NCI-H1048 (cell line): ENCODE results near the gene USP40.
"Not testable (repeated sequence)": the region's sequence is repeated elsewhere in the genome, so short reads cannot be mapped to it uniquely, and the experiment has no call there.

Experiments
- DNase-seq: peaks from one replicate; lab custom pipeline; 2025; lab: John Stamatoyannopoulos, UW

The USP40 gene, protein sequence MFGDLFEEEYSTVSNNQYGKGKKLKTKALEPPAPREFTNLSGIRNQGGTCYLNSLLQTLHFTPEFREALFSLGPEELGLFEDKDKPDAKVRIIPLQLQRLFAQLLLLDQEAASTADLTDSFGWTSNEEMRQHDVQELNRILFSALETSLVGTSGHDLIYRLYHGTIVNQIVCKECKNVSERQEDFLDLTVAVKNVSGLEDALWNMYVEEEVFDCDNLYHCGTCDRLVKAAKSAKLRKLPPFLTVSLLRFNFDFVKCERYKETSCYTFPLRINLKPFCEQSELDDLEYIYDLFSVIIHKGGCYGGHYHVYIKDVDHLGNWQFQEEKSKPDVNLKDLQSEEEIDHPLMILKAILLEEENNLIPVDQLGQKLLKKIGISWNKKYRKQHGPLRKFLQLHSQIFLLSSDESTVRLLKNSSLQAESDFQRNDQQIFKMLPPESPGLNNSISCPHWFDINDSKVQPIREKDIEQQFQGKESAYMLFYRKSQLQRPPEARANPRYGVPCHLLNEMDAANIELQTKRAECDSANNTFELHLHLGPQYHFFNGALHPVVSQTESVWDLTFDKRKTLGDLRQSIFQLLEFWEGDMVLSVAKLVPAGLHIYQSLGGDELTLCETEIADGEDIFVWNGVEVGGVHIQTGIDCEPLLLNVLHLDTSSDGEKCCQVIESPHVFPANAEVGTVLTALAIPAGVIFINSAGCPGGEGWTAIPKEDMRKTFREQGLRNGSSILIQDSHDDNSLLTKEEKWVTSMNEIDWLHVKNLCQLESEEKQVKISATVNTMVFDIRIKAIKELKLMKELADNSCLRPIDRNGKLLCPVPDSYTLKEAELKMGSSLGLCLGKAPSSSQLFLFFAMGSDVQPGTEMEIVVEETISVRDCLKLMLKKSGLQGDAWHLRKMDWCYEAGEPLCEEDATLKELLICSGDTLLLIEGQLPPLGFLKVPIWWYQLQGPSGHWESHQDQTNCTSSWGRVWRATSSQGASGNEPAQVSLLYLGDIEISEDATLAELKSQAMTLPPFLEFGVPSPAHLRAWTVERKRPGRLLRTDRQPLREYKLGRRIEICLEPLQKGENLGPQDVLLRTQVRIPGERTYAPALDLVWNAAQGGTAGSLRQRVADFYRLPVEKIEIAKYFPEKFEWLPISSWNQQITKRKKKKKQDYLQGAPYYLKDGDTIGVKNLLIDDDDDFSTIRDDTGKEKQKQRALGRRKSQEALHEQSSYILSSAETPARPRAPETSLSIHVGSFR

DNA sequence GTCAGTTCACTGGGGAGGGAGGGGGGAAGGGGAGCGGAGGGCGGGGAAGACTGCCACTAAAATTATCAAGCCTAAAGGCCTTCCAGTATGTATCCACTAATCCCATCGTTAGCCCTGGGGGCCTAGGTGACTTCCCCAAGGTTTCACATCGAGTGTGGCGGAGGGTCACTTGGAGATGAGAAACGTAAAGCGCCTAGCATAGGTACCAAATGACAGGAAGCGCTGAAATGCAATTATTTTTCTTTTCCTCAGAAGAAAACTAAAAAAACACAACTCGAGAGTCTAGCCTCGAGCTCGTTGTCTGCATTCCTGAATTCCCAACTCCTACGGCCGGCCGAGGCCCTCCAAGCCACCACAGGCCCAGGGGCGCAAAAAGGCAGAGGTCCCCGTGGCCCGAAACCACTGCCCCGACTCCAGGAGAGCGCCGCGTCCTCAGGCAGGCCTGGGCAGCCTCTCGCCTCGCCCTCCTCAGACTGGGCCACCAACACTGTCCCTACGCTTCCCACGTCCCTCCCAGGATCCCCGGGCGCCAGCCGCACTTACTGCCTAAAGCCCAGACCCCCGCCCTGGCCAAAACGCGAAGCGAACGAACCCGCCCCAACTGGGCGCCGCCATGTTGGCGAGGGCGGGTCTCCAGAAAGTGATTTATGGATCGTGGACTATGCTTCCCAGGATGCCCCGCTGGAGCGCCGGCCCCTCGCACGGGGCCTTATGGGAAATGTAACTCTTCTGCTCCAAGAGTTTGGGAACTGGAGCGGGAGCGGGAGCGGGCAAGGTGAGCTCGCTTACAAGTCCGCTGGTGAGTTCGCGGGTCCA is at the start of gene USP40:
TSS of gene USP40 (minus strand) at position 642 of the 816 bp plus-strand sequence. CDS start 1,228 bp downstream, outside the sequence.
- peak; percentile 84 for DNase-seq

DNA sequence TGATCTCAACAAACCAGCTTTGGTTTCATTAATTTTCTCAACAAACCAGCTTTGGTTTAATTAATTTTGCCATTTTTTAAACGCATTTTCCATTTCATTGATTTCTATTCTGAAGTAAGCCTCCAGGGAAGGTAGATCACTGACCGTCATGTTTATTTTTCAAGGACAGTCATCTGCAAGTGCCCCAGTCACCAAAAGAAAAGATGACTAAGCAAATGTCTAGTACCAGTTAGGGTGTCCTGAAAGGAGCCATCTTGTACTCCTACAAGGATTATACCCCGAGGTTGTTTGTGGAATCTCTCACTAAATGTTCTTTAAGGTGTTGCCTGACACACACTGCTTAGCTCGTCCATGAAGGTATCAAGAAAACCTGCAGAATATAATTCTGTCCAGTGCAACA is 44.7 kb upstream of the USP40 start:
- no peak for DNase-seq

DNA sequence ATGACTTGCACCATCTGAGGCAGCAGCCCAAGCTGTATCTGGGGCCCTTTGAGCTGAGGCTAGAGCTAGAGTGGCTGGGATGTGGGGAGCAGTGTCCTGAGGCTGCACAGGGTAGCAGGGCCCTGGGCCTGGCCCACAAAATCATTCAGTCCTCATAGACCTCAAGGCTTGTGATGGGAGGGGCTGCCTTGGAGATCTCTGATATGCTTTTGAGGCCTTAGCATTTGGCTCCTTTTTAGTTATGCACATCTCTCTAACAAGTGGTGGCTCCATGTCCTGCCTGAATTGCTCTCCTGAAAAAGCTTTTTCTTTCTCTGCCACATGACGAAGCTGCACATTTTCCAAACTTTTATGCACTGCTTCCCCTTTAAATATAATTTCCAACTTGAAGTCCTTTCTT is 39.1 kb upstream of the USP40 start:
- no peak for DNase-seq

DNA sequence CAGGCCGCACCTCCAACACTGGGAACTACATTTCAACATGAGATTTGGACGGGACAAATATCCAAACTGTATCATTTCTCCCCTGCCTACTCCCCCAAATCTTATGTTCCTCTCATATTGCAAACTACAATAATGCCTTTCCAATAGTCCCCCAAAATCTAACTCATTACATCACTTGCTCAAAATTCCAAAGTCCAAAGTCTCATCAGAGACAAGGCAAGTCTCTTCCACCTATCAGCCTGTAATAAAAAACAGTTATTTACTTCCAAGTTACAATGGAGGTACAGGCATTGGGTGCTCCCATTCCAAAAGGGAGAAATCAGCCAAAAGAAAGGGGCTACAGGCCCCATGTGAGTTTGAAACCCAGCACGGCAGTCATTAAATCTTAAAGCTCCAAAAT is 38.2 kb upstream of the USP40 start:
- no peak for DNase-seq

DNA sequence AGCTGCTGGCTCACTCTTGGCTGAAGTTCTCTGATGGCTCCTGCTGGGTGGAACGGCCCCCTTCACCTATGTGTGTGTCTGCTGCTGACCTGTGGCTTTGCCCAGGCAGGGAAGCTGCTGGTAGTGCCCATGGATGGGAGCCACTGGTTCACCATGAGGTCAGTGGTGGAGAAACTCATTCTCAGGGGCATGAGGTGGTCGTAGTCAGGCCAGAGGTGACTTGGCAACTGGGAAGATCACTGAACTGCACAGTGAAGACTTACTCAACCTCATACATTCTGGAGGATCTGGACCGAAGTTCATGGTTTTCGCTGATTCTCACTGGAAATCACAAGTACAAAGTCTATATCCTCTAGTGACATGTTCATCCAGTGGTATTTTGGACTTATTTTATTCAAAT is 36.9 kb upstream of the USP40 start:
- DNase-seq = no peak

DNA sequence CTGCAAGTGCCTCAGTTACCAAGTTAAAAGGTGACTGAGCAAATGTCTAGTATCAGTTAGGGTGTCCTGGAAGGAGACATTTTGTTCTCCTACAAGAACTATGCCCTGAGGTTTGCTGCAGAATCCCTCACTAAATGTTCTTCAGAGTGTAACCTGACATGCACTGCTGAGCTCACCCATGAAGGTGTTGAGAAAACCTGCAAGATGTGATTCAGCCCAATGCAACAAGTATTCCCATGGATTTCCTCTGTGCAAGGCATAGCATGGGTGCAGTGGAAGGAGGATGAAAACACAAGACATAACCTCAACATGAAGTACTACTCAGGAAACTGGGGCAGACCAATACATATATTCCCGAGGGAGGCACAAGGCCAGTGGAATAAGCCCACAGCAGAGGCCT is 35.5 kb upstream of the USP40 start:
- DNase-seq = no peak

DNA sequence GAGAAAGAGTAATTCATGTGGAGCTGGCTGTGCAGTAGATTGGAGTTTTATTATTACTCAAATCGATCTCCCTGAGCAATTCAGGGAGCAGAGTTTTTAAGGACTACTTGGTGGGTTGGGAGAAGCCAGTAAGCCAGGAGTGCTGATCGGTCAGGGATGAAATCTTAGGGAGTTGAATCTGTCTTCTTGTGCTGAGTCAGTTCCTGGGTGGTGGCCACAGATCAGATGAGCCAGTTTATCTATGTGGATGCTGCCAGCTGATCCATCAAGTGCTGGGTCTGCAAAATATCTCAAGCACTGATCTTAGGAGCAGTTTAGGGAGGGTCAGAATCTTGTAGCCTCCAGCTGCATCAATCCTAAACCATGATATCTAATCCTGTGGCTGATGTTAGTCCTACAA is 33.8 kb upstream of the USP40 start:
- DNase-seq = no peak

DNA sequence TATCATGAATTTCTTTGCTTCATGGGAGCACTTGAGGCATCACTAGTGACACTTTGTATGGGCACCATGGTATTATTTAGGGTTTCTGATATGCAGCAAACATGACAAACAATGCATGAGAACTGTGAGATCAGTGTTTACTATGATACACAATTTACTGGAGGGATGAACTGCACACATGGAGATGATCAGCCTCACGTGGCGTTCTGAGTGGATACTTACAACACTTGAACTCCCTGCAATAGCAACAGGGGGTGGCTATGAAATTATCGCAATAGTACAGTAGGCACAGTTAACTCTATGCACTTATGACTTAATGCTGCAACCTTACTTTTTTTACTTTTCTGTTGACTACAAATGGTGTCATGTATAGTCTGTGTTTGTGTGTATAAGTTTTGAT is 32.4 kb upstream of the USP40 start:
- DNase-seq = no peak

DNA sequence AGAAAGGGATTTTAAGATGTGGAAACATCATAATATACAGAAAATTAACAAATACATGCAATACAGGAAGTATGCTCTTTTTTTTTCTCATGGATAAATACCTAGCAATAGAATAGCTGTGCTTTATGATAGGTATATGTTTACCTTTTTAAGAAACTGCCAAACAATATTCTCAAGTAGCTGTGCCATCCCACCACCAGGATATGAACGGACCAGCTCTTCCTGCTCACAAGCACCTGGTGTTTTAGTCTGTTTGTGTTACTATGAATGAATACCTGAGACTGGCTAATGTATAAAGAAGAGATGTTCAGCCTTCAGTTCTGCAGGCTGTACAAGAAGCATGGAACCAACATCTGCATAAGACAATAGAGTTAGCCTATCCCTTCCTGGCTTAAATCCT is 30.9 kb upstream of the USP40 start:
- no peak for DNase-seq

DNA sequence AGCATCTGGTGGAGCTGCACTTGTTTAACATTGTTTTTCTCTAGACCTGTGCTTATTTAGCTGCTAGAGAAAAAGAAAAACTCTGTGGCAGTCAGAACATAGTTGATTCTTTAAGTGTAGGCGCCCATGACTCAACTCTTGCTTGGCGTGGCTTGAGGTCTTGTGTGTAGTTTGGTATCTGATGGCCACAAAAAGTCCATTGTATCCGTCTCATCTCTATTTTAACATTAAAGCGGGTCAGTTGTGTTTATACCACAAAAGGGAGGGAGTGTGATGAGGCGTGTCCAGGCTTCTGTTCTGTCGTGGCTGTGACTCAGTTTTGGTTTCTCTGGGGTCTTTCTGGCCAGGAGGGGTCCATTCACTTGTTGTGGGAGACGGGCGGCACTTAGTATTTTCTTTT is 26.6 kb upstream of the USP40 start:
- DNase-seq = no peak

DNA sequence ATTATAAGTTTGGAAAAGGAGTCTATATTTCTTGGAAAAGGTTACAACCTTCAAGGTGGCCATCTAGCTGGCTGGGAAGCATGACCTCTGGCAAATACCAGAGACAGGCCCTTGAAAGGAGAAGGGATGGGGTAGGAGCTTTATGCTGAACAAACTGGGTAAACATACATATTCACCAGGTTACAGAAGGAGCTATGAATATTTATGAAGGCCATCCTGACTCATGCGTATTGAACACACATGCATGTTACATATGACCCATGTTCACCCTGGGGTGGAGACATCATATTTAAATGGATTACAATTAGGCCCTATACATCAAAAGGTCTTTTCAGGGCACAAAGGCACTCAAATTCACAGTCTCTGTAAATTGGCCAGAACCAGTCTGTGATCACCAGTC is 26.1 kb upstream of the USP40 start:
- not testable (repeated sequence) for DNase-seq

DNA sequence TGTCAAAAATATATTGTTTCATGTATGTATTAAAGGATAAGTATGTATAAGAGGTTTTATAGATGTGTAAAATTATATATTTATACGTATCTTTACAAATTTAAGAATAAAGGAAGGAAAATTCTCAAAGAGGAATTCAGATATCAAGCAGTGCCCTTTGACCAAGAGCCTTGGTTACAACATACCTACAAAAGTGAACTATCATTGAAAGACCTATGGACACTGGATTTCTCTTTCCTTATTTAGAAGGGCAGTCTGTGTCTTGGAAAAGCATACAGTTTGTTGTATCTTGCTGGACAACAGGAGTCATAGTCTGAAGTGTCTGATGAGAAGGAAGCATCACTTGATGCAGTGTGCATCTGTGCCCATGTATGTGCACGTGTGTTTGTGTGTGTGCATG is 21.8 kb upstream of the USP40 start:
- DNase-seq = no peak

DNA sequence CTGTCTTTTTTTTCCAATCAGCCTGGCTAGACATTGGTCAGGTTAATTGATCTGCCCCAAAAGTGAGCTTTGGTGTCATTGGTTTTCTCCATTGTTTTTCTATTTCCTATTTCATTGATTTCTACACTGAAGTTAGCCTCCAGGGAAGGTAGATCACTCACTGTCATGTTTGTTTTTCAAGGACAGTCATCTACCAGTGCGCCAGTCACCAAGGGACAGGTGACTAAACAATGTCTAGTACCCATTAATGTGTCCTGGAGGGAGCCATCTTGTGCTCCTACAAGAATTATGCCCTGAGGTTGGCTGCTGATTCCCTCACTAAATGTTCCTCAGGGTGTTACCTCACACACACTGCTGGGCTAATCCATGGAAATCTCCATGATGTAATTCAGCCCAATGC is 17.6 kb upstream of the USP40 start:
- DNase-seq = no peak

DNA sequence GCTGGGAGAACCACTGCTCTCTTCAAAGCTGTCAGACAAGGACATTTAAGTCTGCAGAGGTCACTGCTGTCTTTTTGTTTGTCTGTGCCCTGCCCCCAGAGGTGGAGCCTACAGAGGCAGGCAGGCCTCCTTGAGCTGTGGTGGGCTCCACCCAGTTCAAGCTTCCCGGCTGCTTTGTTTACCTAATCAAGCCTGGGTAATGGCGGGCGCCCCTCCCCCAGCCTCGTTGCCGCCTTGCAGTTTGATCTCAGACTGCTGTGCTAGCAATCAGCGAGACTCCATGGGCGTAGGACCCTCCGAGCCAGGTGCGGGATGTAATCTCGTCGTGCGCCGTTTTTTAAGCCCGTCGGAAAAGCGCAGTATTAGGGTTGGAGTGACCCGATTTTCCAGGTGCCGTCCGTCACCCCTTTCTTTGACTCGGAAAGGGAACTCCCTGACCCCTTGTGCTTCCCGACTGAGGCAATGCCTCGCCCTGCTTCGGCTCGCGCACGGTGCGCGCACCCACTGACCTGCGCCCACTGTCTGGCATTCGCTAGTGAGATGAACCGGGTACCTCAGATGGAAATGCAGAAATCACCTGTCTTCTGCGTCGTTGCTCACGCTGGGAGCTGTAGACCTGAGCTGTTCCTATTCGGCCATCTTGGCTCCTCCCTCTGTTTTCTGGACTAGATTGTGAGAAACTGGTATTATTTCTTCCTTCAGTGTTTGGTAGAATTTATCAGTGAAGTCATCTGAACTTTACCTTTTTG is 16.8 kb upstream of the USP40 start:
- not testable (repeated sequence) for DNase-seq

DNA sequence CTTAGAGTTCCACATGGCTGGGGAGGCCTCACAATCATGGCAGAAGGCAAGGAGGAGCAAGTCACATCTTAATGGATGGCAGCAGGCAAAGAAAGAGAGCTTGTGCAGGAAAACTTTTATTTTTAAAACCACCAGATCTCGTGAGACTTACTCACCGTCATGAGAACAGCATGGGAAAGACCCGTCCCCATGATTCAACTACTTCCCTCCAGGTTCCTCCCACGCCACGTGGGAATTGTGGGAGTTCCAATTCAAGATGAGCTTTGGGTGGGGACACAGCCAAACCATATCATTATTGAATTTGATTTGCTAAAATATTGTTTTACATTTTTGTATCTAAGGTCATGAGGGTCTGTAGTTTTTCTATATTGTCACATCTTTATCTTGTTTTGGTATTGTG is 10.8 kb upstream of the USP40 start:
- DNase-seq = not testable (repeated sequence)

DNA sequence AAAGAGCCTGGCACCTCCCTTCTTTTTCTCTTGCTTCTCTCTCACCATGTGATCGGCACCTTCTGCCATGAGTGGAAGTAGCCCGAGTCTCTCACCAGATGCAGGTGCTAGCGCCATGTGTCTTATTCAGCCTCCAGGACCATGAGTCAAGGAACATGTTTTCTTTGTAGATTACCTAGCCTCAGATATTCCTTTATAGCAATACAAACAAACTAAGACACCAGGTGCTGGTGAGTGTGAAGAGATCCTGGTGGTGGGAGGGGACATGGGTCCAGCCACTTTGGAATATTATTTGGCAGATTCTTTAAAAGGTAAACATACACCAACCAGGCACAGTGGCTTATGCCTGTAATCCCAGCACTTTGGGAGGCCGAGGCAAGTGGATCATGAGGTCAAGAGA is 5.9 kb upstream of the USP40 start:
- DNase-seq = no peak

DNA sequence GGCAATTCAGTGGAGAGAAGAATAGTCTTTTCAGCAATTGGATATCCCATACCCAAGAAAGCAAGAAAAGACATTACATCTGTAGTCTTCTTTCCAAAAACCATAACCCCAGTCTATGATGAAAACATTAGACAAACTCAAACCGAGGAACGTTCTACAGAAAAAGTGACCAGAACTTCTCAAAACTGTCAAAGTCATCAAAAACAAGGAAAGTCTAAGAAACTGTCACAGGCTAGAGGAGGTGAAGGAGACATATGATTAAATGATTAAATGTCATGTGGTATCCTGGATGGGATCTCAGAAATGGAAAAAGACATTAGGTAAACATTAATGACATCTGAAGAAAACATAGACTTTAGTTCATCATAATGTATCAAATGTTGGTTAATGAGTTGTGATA is 4.9 kb upstream of the USP40 start:
- DNase-seq = no peak

DNA sequence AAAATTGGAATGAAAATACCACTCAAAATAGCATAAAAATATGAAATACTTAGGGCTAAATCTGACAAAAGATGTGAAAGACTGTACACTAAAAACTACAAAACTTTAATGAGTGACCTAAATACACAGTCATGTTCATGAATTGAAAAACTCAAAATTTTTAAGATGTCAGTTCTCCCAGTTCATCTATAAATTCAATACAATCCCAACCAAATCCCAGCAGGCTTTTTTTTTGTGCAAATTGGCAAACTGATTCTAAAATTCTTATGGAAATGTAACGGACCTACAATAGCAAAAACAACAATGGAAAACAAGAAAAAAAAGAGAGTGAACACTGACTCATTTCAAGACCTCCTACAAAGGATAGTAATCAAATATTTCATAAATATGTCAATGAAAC is 4.4 kb upstream of the USP40 start:
- DNase-seq = no peak

DNA sequence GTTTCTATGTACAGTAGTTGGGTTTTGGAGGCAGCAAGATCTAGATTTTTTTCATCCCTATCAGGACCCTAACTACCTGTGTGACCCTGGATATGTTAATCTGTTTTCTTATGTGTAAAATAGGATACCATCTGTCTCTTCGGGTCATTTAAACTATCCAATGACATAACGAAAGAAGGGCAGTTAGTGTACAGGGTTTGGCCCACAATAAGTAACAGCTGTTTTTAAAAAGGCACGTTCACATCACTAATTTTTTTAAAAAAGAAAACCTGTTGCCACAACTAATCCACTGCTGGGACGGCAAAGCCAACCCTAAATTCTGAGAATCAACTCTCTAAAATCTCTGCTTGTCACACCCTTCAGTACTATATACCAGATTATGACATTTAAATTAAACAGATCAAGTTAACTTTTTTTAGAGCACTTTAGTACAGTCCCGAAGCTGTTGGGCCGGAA is 869 bp downstream of the USP40 start:
- DNase-seq = no peak

DNA sequence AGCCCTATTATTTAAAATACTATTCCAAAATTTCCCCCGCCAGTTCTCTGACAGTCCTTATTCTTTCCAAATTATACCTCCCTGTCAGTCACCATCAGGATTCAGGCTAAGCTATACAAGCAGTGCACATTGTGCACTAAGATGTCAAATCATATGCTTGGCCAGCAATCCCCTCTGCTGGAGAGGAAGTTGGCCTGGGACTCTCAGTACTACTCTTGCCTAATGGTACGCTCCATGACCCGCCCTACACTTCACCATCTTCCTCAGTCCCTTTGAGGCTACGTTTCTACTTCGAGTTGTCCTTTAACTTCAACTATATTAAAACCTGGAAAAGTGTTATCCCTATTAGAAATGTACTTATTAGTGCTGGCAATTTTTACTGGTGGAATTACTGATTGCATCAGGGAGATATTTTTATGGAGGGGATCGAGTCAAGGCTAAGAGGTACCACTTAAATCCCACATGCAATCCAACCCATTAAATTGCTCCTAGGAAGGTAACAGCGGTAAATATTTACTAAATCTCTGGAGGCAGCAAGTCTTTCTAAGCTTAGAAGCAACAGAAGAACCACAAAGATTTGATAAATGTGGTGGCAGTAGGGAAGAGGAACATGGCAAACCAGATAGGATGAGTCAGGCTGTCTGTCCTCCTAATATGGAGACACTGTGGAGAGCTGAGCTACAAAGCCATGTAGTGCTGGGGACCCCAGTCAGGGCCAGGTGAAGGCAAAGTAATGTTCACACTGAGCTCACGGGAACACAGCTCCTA is 2.7 kb downstream of the USP40 start:
- no peak for DNase-seq
